WTC11 (cell line): ENCODE measurements around the gene PHTF2. TPM values are rescaled to one million over a fixed set of nuclear protein-coding genes. Genes with fewer than 3 reads are reported as not detected.

Experiments
- ATAC-seq: fragments of 200-7000 bp; cut with Tn5 transposase; 2 replicates; pipeline ENCODE4 v1.10.0; 2021; ENCODE audit warnings: mild to moderate bottlenecking, moderate library complexity
- CTCF ChIA-PET: fragments of 300-600 bp; sonication (Branson Sonifier 250); formaldehyde crosslinking; loops from one replicate; lab custom pipeline; 2021; ENCODE audit warnings: antibody characterized with exemption; lab: Charles Lee
- POLR2A ChIA-PET: fragments of 350-600 bp; sonication (Branson Sonifier 250); formaldehyde crosslinking; loops from one replicate; lab custom pipeline; 2021; ENCODE audit warnings: antibody characterized with exemption; lab: Charles Lee
- DNase-seq: peaks from one replicate; pipeline ENCODE4 v3.0.0; 2021; ENCODE audit warnings: low spot score
- H3K27ac Mint-ChIP-seq: 2 replicates; pipeline ENCODE4 v1.8.0; 2021; ENCODE audit warnings: mixed read lengths
- H3K27me3 Mint-ChIP-seq: 2 replicates; pipeline ENCODE4 v1.8.0; 2021; ENCODE audit warnings: low read depth, mild to moderate bottlenecking, moderate library complexity, mixed read lengths
- H3K36me3 Mint-ChIP-seq: 2 replicates; pipeline ENCODE4 v1.8.0; 2021; ENCODE audit warnings: mixed read lengths
- H3K4me1 Mint-ChIP-seq: 2 replicates; pipeline ENCODE4 v1.8.0; 2022; ENCODE audit warnings: mixed read lengths
- H3K4me3 Mint-ChIP-seq: 2 replicates; pipeline ENCODE4 v1.8.0; 2021; ENCODE audit warnings: mild to moderate bottlenecking, moderate library complexity, mixed read lengths
- H3K9me3 Mint-ChIP-seq: 2 replicates; pipeline ENCODE4 v1.8.0; 2021; ENCODE audit warnings: mixed read lengths
- CBFB ChIP-seq: sonication (generic); formaldehyde crosslinking; IDR thresholded peaks from 2 replicates; pipeline ENCODE4 v1.8.1; 2022; ENCODE audit warnings: mild to moderate bottlenecking, low read depth, missing genetic modification reagents
- ELF4 ChIP-seq: sonication (generic); formaldehyde crosslinking; IDR thresholded peaks from 2 replicates; pipeline ENCODE4 v1.8.1; 2022; ENCODE audit warnings: low read depth, mild to moderate bottlenecking, moderate library complexity, missing genetic modification reagents
- GABPB1 ChIP-seq: sonication (generic); formaldehyde crosslinking; IDR thresholded peaks from 2 replicates; pipeline ENCODE4 v1.8.1; 2023; ENCODE audit warnings: mild to moderate bottlenecking, missing genetic modification reagents
- HMGA2 ChIP-seq: fragments of 250-450 bp; sonication (Bioruptor Pico); IDR thresholded peaks from 2 replicates; pipeline ENCODE4 v1.4.0; 2021; ENCODE audit warnings: mild to moderate bottlenecking, moderate library complexity
- JUN ChIP-seq: sonication (generic); formaldehyde crosslinking; IDR thresholded peaks from 2 replicates; pipeline ENCODE4 v1.8.0; 2023; ENCODE audit warnings: mild to moderate bottlenecking, missing genetic modification reagents
- MLX ChIP-seq: sonication (generic); formaldehyde crosslinking; IDR thresholded peaks from 2 replicates; pipeline ENCODE4 v1.8.1; 2023; ENCODE audit warnings: mild to moderate bottlenecking, missing genetic modification reagents, moderate library complexity
- RELA ChIP-seq: sonication (generic); formaldehyde crosslinking; IDR thresholded peaks from 2 replicates; pipeline ENCODE4 v1.8.1; 2022; ENCODE audit warnings: missing genetic modification reagents, mild to moderate bottlenecking, borderline replicate concordance
- SP1 ChIP-seq: sonication (generic); formaldehyde crosslinking; conservative IDR thresholded peaks from 2 replicates; pipeline ENCODE4 v1.8.1; 2022; ENCODE audit warnings: missing genetic modification reagents
- USF2 ChIP-seq: sonication (generic); formaldehyde crosslinking; IDR thresholded peaks from 2 replicates; pipeline ENCODE4 v1.8.1; 2023; ENCODE audit warnings: mild to moderate bottlenecking, missing genetic modification reagents, moderate library complexity
- ZNF138 ChIP-seq: sonication (generic); formaldehyde crosslinking; conservative IDR thresholded peaks from 2 replicates; pipeline ENCODE4 v1.8.1; 2022; ENCODE audit warnings: mild to moderate bottlenecking, moderate library complexity, missing genetic modification reagents
- ZNF317 ChIP-seq: sonication (generic); formaldehyde crosslinking; IDR thresholded peaks from 2 replicates; pipeline ENCODE4 v1.8.1; 2023; ENCODE audit warnings: low read depth, mild to moderate bottlenecking, moderate library complexity, missing genetic modification reagents, borderline replicate concordance
- ZNF396 ChIP-seq: fragments of 250-450 bp; sonication (Bioruptor Pico); IDR thresholded peaks from 2 replicates; pipeline ENCODE4 v1.8.0; 2021; ENCODE audit warnings: mild to moderate bottlenecking, moderate library complexity, borderline replicate concordance
- total RNA-seq: library from RNA; stranded (reverse); gene quantifications from 3 replicates; pipeline ENCODE4 v1.2.3, GENCODE V29; 2021
- TF ChIP-seq, protein P1 (sequence below): fragments of 250-450 bp; sonication (Bioruptor Pico); IDR thresholded peaks from 2 replicates; pipeline ENCODE4 v2.1.2; 2022; ENCODE audit warnings: mild to moderate bottlenecking, moderate library complexity
- TF ChIP-seq, protein P2 (sequence below): sonication (generic); formaldehyde crosslinking; IDR thresholded peaks from 2 replicates; pipeline ENCODE4 v1.8.0; 2023; ENCODE audit warnings: missing genetic modification reagents
- TF ChIP-seq, protein P3 (sequence below): fragments of 200-600 bp; IDR thresholded peaks from 2 replicates; pipeline ENCODE4 v1.8.0; 2022; ENCODE audit warnings: antibody characterized with exemption
- TF ChIP-seq, protein P4 (sequence below): sonication (generic); formaldehyde crosslinking; IDR thresholded peaks from 2 replicates; pipeline ENCODE4 v1.8.1; 2022; ENCODE audit warnings: mild to moderate bottlenecking, moderate library complexity, missing genetic modification reagents

Gene PHTF2
- total RNA-seq, 1 experiment from 2014 or later: 17.9 TPM

DNA sequence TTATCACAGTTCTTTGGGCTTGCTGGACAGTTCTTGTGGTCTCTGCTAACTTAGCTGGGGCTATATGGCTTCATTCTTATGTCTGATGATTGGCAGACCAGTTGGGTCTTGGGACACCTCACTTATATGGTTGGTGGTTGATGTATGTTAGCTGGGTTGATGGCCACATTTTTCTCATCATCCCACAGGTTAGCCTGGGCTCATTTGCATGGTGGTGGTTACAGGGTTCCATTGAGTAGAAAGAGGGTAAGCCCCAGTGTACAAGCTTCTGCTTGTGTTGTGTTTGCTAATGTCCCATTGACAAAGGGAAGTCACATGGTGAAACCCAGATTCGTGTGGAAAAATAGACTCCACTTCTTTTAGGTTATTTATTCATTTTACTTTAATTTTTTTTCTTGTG lies 41.0 kb upstream of the PHTF2 start (continued):
- TF ChIP-seq, protein P1, sequence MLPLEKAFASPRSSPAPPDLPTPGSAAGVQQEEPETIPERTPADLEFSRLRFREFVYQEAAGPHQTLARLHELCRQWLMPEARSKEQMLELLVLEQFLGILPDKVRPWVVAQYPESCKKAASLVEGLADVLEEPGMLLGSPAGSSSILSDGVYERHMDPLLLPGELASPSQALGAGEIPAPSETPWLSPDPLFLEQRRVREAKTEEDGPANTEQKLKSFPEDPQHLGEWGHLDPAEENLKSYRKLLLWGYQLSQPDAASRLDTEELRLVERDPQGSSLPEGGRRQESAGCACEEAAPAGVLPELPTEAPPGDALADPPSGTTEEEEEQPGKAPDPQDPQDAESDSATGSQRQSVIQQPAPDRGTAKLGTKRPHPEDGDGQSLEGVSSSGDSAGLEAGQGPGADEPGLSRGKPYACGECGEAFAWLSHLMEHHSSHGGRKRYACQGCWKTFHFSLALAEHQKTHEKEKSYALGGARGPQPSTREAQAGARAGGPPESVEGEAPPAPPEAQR (CRISPR knock-in tag): no peak
- no peak for TF ChIP-seq USF2
- TF ChIP-seq RELA (CRISPR knock-in tag): no peak
- no peak for TF ChIP-seq MLX (CRISPR knock-in tag)
- TF ChIP-seq, protein P2, sequence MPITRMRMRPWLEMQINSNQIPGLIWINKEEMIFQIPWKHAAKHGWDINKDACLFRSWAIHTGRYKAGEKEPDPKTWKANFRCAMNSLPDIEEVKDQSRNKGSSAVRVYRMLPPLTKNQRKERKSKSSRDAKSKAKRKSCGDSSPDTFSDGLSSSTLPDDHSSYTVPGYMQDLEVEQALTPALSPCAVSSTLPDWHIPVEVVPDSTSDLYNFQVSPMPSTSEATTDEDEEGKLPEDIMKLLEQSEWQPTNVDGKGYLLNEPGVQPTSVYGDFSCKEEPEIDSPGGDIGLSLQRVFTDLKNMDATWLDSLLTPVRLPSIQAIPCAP (CRISPR knock-in tag): no peak
- no peak for TF ChIP-seq GABPB1 (CRISPR knock-in tag)
- no peak for TF ChIP-seq ZNF138 (CRISPR knock-in tag)
- TF ChIP-seq, protein P3, sequence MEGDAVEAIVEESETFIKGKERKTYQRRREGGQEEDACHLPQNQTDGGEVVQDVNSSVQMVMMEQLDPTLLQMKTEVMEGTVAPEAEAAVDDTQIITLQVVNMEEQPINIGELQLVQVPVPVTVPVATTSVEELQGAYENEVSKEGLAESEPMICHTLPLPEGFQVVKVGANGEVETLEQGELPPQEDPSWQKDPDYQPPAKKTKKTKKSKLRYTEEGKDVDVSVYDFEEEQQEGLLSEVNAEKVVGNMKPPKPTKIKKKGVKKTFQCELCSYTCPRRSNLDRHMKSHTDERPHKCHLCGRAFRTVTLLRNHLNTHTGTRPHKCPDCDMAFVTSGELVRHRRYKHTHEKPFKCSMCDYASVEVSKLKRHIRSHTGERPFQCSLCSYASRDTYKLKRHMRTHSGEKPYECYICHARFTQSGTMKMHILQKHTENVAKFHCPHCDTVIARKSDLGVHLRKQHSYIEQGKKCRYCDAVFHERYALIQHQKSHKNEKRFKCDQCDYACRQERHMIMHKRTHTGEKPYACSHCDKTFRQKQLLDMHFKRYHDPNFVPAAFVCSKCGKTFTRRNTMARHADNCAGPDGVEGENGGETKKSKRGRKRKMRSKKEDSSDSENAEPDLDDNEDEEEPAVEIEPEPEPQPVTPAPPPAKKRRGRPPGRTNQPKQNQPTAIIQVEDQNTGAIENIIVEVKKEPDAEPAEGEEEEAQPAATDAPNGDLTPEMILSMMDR: no peak
- no peak for TF ChIP-seq SP1 (CRISPR knock-in tag)
- TF ChIP-seq ELF4: no peak
- TF ChIP-seq JUN (CRISPR knock-in tag): no peak
- TF ChIP-seq, protein P4, sequence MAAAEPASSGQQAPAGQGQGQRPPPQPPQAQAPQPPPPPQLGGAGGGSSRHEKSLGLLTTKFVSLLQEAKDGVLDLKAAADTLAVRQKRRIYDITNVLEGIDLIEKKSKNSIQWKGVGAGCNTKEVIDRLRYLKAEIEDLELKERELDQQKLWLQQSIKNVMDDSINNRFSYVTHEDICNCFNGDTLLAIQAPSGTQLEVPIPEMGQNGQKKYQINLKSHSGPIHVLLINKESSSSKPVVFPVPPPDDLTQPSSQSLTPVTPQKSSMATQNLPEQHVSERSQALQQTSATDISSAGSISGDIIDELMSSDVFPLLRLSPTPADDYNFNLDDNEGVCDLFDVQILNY (CRISPR knock-in tag): no peak
- no peak for TF ChIP-seq ZNF396
- TF ChIP-seq CBFB (CRISPR knock-in tag): no peak

GRCh38 chr7:77759294-77759889 lies 39.2 kb upstream of the PHTF2 start:
- Mint-ChIP-seq H3K4me3 (no peak overlapping the region), H3K27me3 (no peaks in the 10 kb centered on the region), H3K9me3 (no peaks in the 10 kb centered on the region), H3K36me3 (no peaks in the 10 kb centered on the region), H3K4me1 (no peaks in the 10 kb centered on the region), H3K27ac (0 out of 2 replicates have a peak overlapping the region, but pooled peaks have one; percentile 32)
- DNase-seq (peak; percentile 64), ATAC-seq (peak; percentile 76)
- ChIA-PET CTCF (interaction anchor here (0.6 to 1.8 kb wide), 11 partner anchors 12 to 110 kb away, joined by 3 to 8 read pairs (median 3); partner anchors contain the start of genes PHTF2 and TMEM60), POLR2A (no interaction called here)
- 0 out of 2 replicates have a peak, but pooled peaks have one; percentile 8 for TF ChIP-seq HMGA2 (CRISPR knock-in tag)
- TF ChIP-seq, protein P3: peak; percentile 85
- TF ChIP-seq ZNF317 (CRISPR knock-in tag): no peak
